ENCODE data around the gene CPS1.

Gene CPS1

GRCh38 chr2:210524533-210524932 is 31.9 kb upstream of the CPS1 start:
- TF ChIP-seq CTCF (IDR thresholded peaks at IDR 0.05; ENCODE audit: control extremely low read depth, extremely low read depth, low read depth, missing control alignments) = no peak
- no peak for DNase-seq (ENCODE audit: extremely low spot score)
- ChIA-PET CTCF (interaction anchor here (3.6 kb wide), 1 partner anchor 21 kb away, joined by 26 read pairs; no protein-coding TSS in a partner anchor), POLR2A (no interaction called here)

- TF ChIP-seq CTCF (IDR thresholded peaks at IDR 0.05; ENCODE audit: control extremely low read depth, extremely low read depth, low read depth, missing control alignments) = no peak
- ChIA-PET CTCF (no interaction called here), POLR2A (no interaction called here)
- DNase-seq (ENCODE audit: extremely low spot score) = no peak
Observed at GRCh38 chr2:210527286-210527685, 29.1 kb upstream of the CPS1 start.

- ChIA-PET CTCF (interaction anchor here (0.9 to 1.7 kb wide), 3 partner anchors 17 to 26 kb away, joined by 3 to 6 read pairs (median 4); no protein-coding TSS in a partner anchor), POLR2A (no interaction called here)
- no peak for TF ChIP-seq CTCF (IDR thresholded peaks at IDR 0.05; ENCODE audit: control extremely low read depth, extremely low read depth, low read depth, missing control alignments)
- DNase-seq (ENCODE audit: extremely low spot score) = no peak
Observed at GRCh38 chr2:210528716-210529115, 27.7 kb upstream of the CPS1 start.

GRCh38 chr2:210531050-210531449 is 25.3 kb upstream of the CPS1 start:
- ChIA-PET POLR2A (no interaction called here), CTCF (interaction anchor here (0.9 to 2.1 kb wide), 4 partner anchors 10 to 28 kb away, joined by 3 to 11 read pairs (median 5); no protein-coding TSS in a partner anchor)
- no peak for TF ChIP-seq CTCF (IDR thresholded peaks at IDR 0.05; ENCODE audit: control extremely low read depth, extremely low read depth, low read depth, missing control alignments)
- DNase-seq (ENCODE audit: extremely low spot score) = no peak

- DNase-seq (ENCODE audit: extremely low spot score) = no peak
- no peak for TF ChIP-seq CTCF (IDR thresholded peaks at IDR 0.05; ENCODE audit: control extremely low read depth, extremely low read depth, low read depth, missing control alignments)
- ChIA-PET POLR2A (no interaction called here), CTCF (interaction anchor here (1.2 to 2.1 kb wide), 4 partner anchors 13 to 29 kb away, joined by 3 to 11 read pairs (median 5); no protein-coding TSS in a partner anchor)
Observed at GRCh38 chr2:210531482-210531881, 24.9 kb upstream of the CPS1 start.

GRCh38 chr2:210533389-210533788 is 23.0 kb upstream of the CPS1 start:
- no peak for DNase-seq (ENCODE audit: extremely low spot score)
- ChIA-PET CTCF (interaction anchor here (0.8 to 1.2 kb wide), 3 partner anchors 13 to 31 kb away, joined by 3 to 4 read pairs (median 3); no protein-coding TSS in a partner anchor), POLR2A (no interaction called here)
- no peak for TF ChIP-seq CTCF (IDR thresholded peaks at IDR 0.05; ENCODE audit: control extremely low read depth, extremely low read depth, low read depth, missing control alignments)

All from GM10248 (cell line).